Transverse colon (tissue), 4 donors: ENCODE data around the gene MAB21L2. TPM values are rescaled to one million over a fixed set of nuclear protein-coding genes. Genes with fewer than 3 reads are reported as not detected.

Source experiments
- DNase-seq: peaks from one replicate; pipeline ENCODE4 v3.0.0-alpha.2; 2019
- H3K27ac ChIP-seq, 4 donors: fragments of 200-600 bp; sonication (generic); 2 replicates each; pipeline ENCODE4 v1.5.1; 2016 to 2018; ENCODE audit warnings: inconsistent platforms in 4 of 4
- H3K27me3 ChIP-seq: fragments of 200-600 bp; sonication (generic); 2 replicates; pipeline ENCODE4 v1.5.1; 2017; ENCODE audit warnings: inconsistent platforms
- H3K36me3 ChIP-seq, 4 donors: fragments of 200-600 bp; sonication (generic); 2 replicates each; pipeline ENCODE4 v1.5.1; 2017 to 2019; ENCODE audit warnings: inconsistent platforms in 4 of 4
- H3K4me1 ChIP-seq, 4 donors: fragments of 200-600 bp; sonication (generic); 2 replicates each; pipeline ENCODE4 v1.5.1; 2017 to 2020; ENCODE audit warnings: inconsistent platforms in 4 of 4
- H3K4me3 ChIP-seq, 4 donors: fragments of 200-600 bp; sonication (generic); 1 replicate in 1 of 4; 2 replicates in 3 of 4; pipeline versions ENCODE4 v1.5.1 to v1.6.1; 2017 to 2019; ENCODE audit warnings: inconsistent platforms in 4 of 4
- H3K9me3 ChIP-seq, 2 donors: fragments of 200-600 bp; sonication (generic); 2 replicates each; pipeline ENCODE4 v1.5.1; 2017 to 2019; ENCODE audit warnings: inconsistent platforms in 2 of 2
- EP300 ChIP-seq: sonication (generic); formaldehyde crosslinking; IDR thresholded peaks from one replicate; pipeline ENCODE4 v1.6.1; 2017; ENCODE audit warnings: antibody characterized with exemption, low read depth
- POLR2A ChIP-seq: fragments of 450-650 bp; IDR thresholded peaks from one replicate; pipeline ENCODE4 v1.6.1; 2016; ENCODE audit warnings: antibody characterized with exemption, mild to moderate bottlenecking, moderate library complexity
- POLR2AphosphoS5 ChIP-seq, 3 donors: sonication (generic); formaldehyde crosslinking; IDR thresholded peaks; one replicate each; pipeline ENCODE4 v1.6.1; 2016; ENCODE audit warnings: antibody characterized with exemption in 3 of 3
- WGBS, 2 donors: methylation state at CpG; one replicate each; pipeline ENCODE4 v1.1.5; 2018; ENCODE audit warnings: low coverage in 1 of 2; 5-methylcytosine and 5-hydroxymethylcytosine counted together
- in situ Hi-C, 4 donors: fragments of 200-750 bp; cut with MboI; loops; one replicate each; pipeline versions ENCODE4 v1.15.0 to v1.15.1; 2017; ENCODE audit warnings: low sequenced_read_pairs in 3 of 4, low pct_ligation_motif_present in 1 of 4, low pct_unique_long_range_greater_than_20kb in 1 of 4
- intact Hi-C: fragments of 100-400 bp; cut with DNase I; formaldehyde crosslinking; loops from one replicate; pipeline ENCODE4 v1.15.1; 2023; ENCODE audit warnings: low total_unique reads
- total RNA-seq, 4 donors: library from RNA; depleted of rRNA; stranded (reverse); fragments of >200 nt; gene quantifications; one replicate each; pipeline ENCODE4 v1.1.0, GENCODE V29; 2016
- TF ChIP-seq, protein P1 (sequence below), 5 experiments: fragments of 200-600 bp in 3 of 5; fragments of 450-650 bp in 2 of 5; sonication (generic) in 3 of 5; IDR thresholded peaks; 1 replicate in 2 of 5; 2 replicates in 3 of 5; pipeline ENCODE4 v1.5.1; 2016 to 2017; ENCODE audit warnings: antibody characterized with exemption in 5 of 5, inconsistent platforms in 3 of 5, mild to moderate bottlenecking in 2 of 5, moderate library complexity in 1 of 5

The MAB21L2 gene
- total RNA-seq, 4 donors from 2014 or later, result 63.0 to 106 (median 78.9) TPM

DNA sequence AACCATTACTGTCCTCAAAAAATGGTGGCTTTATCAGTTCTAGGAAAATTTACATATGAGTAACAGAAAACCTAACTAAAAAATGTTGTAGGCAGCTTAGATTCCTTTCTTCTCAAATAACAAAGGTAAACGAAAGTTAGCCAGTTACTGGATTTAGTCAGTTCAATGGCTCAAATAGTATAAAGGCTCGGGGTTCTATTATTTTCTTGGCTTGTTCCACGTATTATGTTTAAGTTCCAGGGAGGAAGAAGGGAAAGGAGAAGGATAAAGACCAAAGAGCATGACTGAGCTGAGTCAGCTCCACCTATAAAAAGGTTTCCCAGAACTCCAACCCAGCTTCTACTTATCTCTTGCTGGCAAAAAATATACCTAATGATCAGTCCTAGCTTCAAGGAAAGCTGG is 41.0 kb upstream of the MAB21L2 start:
- H3K4me1 ChIP-seq, result no peaks in the 10 kb centered on the region

DNA sequence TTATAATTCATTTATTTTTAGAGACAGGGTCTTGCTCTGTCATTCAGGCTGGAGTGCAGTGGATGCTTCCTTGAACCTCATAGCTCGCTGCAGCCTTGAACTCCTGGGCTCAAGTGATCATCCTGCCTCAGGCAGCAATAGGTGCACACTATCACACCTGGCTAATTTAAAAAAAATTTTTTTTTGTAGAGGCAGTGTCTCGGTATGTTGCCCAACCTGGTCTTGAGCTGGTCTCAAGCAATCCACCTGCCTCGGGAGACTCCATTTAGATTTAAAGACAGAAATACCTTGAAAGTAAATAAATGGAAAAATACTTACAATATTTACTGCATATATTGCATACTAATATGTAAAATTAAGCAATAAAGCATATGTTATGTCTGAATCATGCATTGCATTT is 40.3 kb upstream of the MAB21L2 start:
- in situ Hi-C loops, result no loop called here
- no peaks in the 10 kb centered on the region for H3K36me3 ChIP-seq
- WGBS, 2 donors, result 93 to 94% methylated on average over 2 to 3 of the region's 3 CpGs
- intact Hi-C loops, result no loop called here
- H3K4me1 ChIP-seq, result no peaks in the 10 kb centered on the region
- H3K27ac ChIP-seq, result no peak overlapping the region
- H3K9me3 ChIP-seq, result no peaks in the 10 kb centered on the region
- no peak for DNase-seq
- TF ChIP-seq POLR2A (no peak), EP300 (no peak), POLR2AphosphoS5 (IDR thresholded peaks at IDR 0.05) (no peak)
- no peaks in the 10 kb centered on the region for H3K27me3 ChIP-seq
- no peak overlapping the region for H3K4me3 ChIP-seq

More for the DNA sequence above, 41.0 kb upstream of the MAB21L2 start:
- in situ Hi-C loops (no loop called here), intact Hi-C loops (no loop called here)
- no peak for DNase-seq
- Histone ChIP-seq H3K27ac (no peak overlapping the region), H3K4me3 (no peak overlapping the region), H3K36me3 (no peaks in the 10 kb centered on the region), H3K27me3 (no peaks in the 10 kb centered on the region), H3K9me3 (no peaks in the 10 kb centered on the region)
- TF ChIP-seq EP300 (no peak), POLR2AphosphoS5 (IDR thresholded peaks at IDR 0.05) (no peak), POLR2A (no peak)
- TF ChIP-seq, protein P1, sequence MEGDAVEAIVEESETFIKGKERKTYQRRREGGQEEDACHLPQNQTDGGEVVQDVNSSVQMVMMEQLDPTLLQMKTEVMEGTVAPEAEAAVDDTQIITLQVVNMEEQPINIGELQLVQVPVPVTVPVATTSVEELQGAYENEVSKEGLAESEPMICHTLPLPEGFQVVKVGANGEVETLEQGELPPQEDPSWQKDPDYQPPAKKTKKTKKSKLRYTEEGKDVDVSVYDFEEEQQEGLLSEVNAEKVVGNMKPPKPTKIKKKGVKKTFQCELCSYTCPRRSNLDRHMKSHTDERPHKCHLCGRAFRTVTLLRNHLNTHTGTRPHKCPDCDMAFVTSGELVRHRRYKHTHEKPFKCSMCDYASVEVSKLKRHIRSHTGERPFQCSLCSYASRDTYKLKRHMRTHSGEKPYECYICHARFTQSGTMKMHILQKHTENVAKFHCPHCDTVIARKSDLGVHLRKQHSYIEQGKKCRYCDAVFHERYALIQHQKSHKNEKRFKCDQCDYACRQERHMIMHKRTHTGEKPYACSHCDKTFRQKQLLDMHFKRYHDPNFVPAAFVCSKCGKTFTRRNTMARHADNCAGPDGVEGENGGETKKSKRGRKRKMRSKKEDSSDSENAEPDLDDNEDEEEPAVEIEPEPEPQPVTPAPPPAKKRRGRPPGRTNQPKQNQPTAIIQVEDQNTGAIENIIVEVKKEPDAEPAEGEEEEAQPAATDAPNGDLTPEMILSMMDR (IDR thresholded peaks at IDR 0.05), result no peak
- 86 to 100% methylated on average over 3 of the region's 3 CpGs for WGBS, 2 donors

DNA sequence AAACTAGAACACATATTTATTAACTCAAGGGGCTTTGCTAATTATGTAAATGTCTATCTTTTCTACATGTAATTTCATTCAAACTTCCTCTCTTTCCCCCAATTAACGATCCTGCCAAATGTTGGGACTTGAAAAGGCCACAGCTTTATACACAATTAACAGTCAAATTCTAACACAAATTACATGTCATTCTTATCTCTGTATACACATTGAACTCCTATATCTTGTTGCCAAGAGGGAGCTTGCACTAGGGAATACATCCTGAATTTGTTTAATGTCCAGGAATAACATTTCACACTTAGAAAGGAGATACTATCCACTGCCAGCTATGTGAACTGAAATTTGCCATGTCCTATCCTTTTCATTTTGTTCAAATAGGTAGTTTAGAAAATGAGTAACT is 38.9 kb upstream of the MAB21L2 start:
- H3K4me1 ChIP-seq, result no peaks in the 10 kb centered on the region
- H3K27ac ChIP-seq, result no peak overlapping the region
- no peaks in the 10 kb centered on the region for H3K36me3 ChIP-seq
- no peak overlapping the region for H3K4me3 ChIP-seq
- DNase-seq, result no peak
- TF ChIP-seq EP300, result no peak
- no peak for TF ChIP-seq POLR2AphosphoS5 (IDR thresholded peaks at IDR 0.05)
- TF ChIP-seq POLR2A, result no peak
- TF ChIP-seq, protein P1 (IDR thresholded peaks at IDR 0.05), result no peak
- no peaks in the 10 kb centered on the region for H3K9me3 ChIP-seq
- 71 to 78% methylated on average over 1 of the region's 1 CpG for WGBS, 2 donors
- in situ Hi-C loops, result no loop called here
- intact Hi-C loops, result no loop called here
- no peaks in the 10 kb centered on the region for H3K27me3 ChIP-seq

DNA sequence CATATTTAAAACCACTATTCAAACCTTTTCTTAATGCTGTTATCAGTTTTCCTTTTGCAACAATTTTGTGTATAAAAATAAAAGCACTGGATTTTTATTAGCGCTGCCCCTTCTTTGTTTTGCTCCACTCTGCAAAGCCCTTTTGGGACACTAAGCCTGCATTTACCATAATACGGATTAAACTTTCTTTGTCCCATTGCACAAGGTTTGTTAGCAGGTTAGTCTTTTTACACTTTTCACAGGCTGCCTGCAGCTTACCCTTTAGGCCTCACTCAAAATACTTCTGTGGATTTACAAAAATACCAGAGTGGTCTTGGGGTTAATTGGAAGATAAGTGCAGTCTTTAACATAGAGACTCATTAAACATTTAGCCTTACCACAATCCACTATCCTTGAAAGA is 35.7 kb upstream of the MAB21L2 start:
- no peaks in the 10 kb centered on the region for H3K9me3 ChIP-seq
- H3K27me3 ChIP-seq, result no peaks in the 10 kb centered on the region
- no peaks in the 10 kb centered on the region for H3K4me1 ChIP-seq
- WGBS, 2 donors, result 96 to 100% methylated on average over 2 of the region's 2 CpGs
- DNase-seq, result no peak
- in situ Hi-C loops (no loop called here), intact Hi-C loops (no loop called here)
- no peak overlapping the region for H3K4me3 ChIP-seq
- no peaks in the 10 kb centered on the region for H3K36me3 ChIP-seq
- TF ChIP-seq EP300, result no peak
- TF ChIP-seq POLR2A, result no peak
- no peak for TF ChIP-seq POLR2AphosphoS5 (IDR thresholded peaks at IDR 0.05)
- TF ChIP-seq, protein P1 (IDR thresholded peaks at IDR 0.05), result no peak
- no peak overlapping the region for H3K27ac ChIP-seq
